ENCODE data around the gene VEZF1. TPM values are rescaled to one million over a fixed set of nuclear protein-coding genes. Genes with fewer than 3 reads are reported as not detected.

VEZF1 gene
- total and polyA plus RNA-seq, 2 of the 8 experiments (the other 6 are each of a cell fraction or from before 2014, with no cell fraction given), result 28.9 to 61.9 TPM

DNA sequence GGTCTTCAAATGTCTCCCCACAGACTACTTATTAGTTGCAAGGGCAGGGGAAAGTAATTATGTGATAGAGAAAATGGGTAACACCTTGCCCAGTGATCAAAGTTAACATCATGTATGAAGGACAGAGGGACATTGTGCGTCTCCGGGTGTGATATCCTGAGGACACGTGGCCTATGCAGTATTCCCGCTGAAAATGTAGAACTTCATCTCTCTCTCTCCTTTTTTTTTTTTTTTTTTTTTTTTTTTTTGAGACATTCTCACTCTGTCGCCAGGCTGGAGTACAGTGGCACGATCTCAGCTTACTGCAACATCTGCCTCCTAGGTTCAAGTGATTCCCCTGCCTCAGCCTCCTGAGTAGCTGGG, 24.9 kb downstream of the VEZF1 start:
- Histone ChIP-seq H3K4me3 (ENCODE audit: extremely low read depth in 1 of 4, insufficient read depth in 2 of 4, low read depth in 3 of 4, low read length in 4 of 4) (no peak overlapping the region), H2AK5ac (ENCODE audit: low read depth, low read length) (no peak overlapping the region), H2AFZ (ENCODE audit: low read length) (no peak overlapping the region), H3K9ac (replicated peaks in 1 of 4; ENCODE audit: extremely low read depth in 1 of 4, low read depth in 3 of 4, low read length in 3 of 4) (no peak overlapping the region), H3K18ac (ENCODE audit: extremely low read depth, low read length) (no peak overlapping the region), H3K9me3 (ENCODE audit: insufficient read depth in 2 of 2, low read depth in 1 of 2, low read length in 1 of 2) (no peaks in the 10 kb centered on the region), H4K5ac (ENCODE audit: insufficient read length, low read depth, low read length) (no peak overlapping the region), H3K79me2 (ENCODE audit: control insufficient read depth in 1 of 2, insufficient read depth in 2 of 2, low read length in 2 of 2) (no peaks in the 10 kb centered on the region), H3K27me3 (replicated peaks in 1 of 4; ENCODE audit: control insufficient read depth in 3 of 4, extremely low read depth in 1 of 4, insufficient read depth in 3 of 4, low read length in 3 of 4) (no peaks in the 10 kb centered on the region), H4K8ac (ENCODE audit: extremely low read depth, insufficient read depth, low read length) (no peak overlapping the region), H2BK20ac (ENCODE audit: low read length) (no peak overlapping the region), H2BK120ac (replicated peaks; ENCODE audit: low read depth, low read length) (no peak overlapping the region), H3K23me2 (ENCODE audit: low read depth, low read length) (no peaks in the 10 kb centered on the region), H3K23ac (ENCODE audit: insufficient read length) (no peak overlapping the region), H3K79me1 (ENCODE audit: low read depth, low read length) (no peaks in the 10 kb centered on the region), H3K14ac (ENCODE audit: insufficient read length) (no peak overlapping the region), H3K36me3 (ENCODE audit: control insufficient read depth in 2 of 4, insufficient read depth in 4 of 4, low read length in 3 of 4) (no peaks in the 10 kb centered on the region), H3K56ac (replicated peaks; ENCODE audit: insufficient read length, low read depth, low read length) (no peak overlapping the region), H3K4me2 (ENCODE audit: insufficient read depth in 1 of 2, low read depth in 2 of 2, low read length in 2 of 2) (no peak overlapping the region), H2BK12ac (ENCODE audit: low read depth, low read length) (no peak overlapping the region), H3K4me1 (replicated peaks in 1 of 4; ENCODE audit: control insufficient read depth in 3 of 4, insufficient read depth in 4 of 4, low read length in 3 of 4) (peaks cover 0 to 4% (median 0%) of the 10 kb centered on the region in 4 experiments; a peak in 3 of 7 replicates), H2BK15ac (ENCODE audit: low read length) (no peak overlapping the region), H2BK5ac (ENCODE audit: low read depth, low read length) (no peak overlapping the region), H4K91ac (replicated peaks; ENCODE audit: insufficient read length, low read length) (no peak overlapping the region), H3K4ac (replicated peaks; ENCODE audit: insufficient read length, low read depth, low read length) (no peak overlapping the region), H4K20me1 (replicated peaks in 1 of 2; ENCODE audit: control insufficient read depth in 1 of 2, insufficient read depth in 2 of 2, low read length in 2 of 2) (no peaks in the 10 kb centered on the region), H3K27ac (ENCODE audit: low read depth, low read length) (no peak overlapping the region)
- ChIA-PET POLR2A (ENCODE audit: partially characterized antibody) (interaction anchor here (0.6 kb wide), 1 partner anchor 252 kb away, joined by 4 read pairs; no protein-coding TSS in a partner anchor), CTCF (ENCODE audit: partially characterized antibody) (interaction anchor here (3.7 to 11.1 kb wide), 2 partner anchors 93 to 107 kb away, joined by 19 to 96 read pairs; no protein-coding TSS in a partner anchor)
- DNase-seq (ENCODE audit: low read depth in 1 of 2, low spot score in 2 of 2), result no peak
- 93% methylated on average over 5 of the region's 6 CpGs; no CpG with 5 or more reads in 1 of the 2 experiments for WGBS, 2 experiments (ENCODE audit: extremely low coverage in 1 of 2, insufficient coverage in 1 of 2, insufficient read length in 1 of 2, insufficient replicate concordance in 2 of 2, low coverage in 1 of 2, low lambda C conversion rate in 2 of 2, missing lambda C conversion rate in 1 of 2)
- TF ChIP-seq RXRA (IDR thresholded peaks at IDR 0.05; ENCODE audit: insufficient read depth, low read depth, low read length), result no peak
- TF ChIP-seq RFX5 (IDR thresholded peaks at IDR 0.05; ENCODE audit: borderline replicate concordance, low read depth, low read length), result no peak
- no peak for TF ChIP-seq SRF (IDR thresholded peaks at IDR 0.05; ENCODE audit: low read depth, low read length)
- no peak for TF ChIP-seq TEAD4 (IDR thresholded peaks at IDR 0.05; ENCODE audit: low read depth, low read length)
- no peak for TF ChIP-seq EZH2 (IDR thresholded peaks at IDR 0.05; ENCODE audit: low read depth, low read length, severe bottlenecking)
- no peak for TF ChIP-seq SIX5 (IDR thresholded peaks at IDR 0.05; ENCODE audit: low read depth, low read length)
- TF ChIP-seq HDAC6 (IDR thresholded peaks at IDR 0.05; ENCODE audit: low read depth, low read length), result no peak
- no peak for TF ChIP-seq TAF7 (optimal IDR thresholded peaks at IDR 0.05; ENCODE audit: borderline replicate concordance, low read depth, low read length)
- FAIRE-seq, result no peak

All from H1 (cell line).